K562 (cell line): Measurements from ENCODE around the gene NFKBIB. TPM values are rescaled to one million over a fixed set of nuclear protein-coding genes. Genes with fewer than 3 reads are reported as not detected.
A peak's percentile ranks its signal among the peaks of the same experiment; 100 is the strongest.

ENCODE experiments used
- CHD1 ChIP-seq: fragments of 200-600 bp; sonication (generic); IDR thresholded peaks from one replicate; pipeline ENCODE4 v1.6.1; 2012; ENCODE audit warnings: mild to moderate bottlenecking, moderate library complexity, low read length, inconsistent platforms
- EHMT2 ChIP-seq: fragments of 450-650 bp; IDR thresholded peaks from 2 replicates; pipeline ENCODE4 v1.6.1; 2018; ENCODE audit warnings: antibody characterized with exemption
- GABPB2 ChIP-seq: fragments of 250-450 bp; sonication (Bioruptor Pico); conservative IDR thresholded peaks from 2 replicates; pipeline ENCODE4 v1.5.1; 2021; ENCODE audit warnings: mild to moderate bottlenecking
- HMG20B ChIP-seq: fragments of 250-450 bp; sonication (Bioruptor Pico); IDR thresholded peaks from 2 replicates; pipeline ENCODE4 v1.5.0; 2021; ENCODE audit warnings: mild to moderate bottlenecking
- KLF16 ChIP-seq: IDR thresholded peaks from 2 replicates; pipeline ENCODE4 v1.6.1; 2016; ENCODE audit warnings: antibody characterized with exemption
- NR4A1 ChIP-seq, 2 experiments: fragments of 250-450 bp in 1 of 2; fragments of 450-650 bp in 1 of 2; sonication (Bioruptor Pico) in 1 of 2; IDR thresholded peaks; 2 replicates each; pipeline versions ENCODE4 v1.4.0 to v1.6.1; 2016 to 2020; ENCODE audit warnings: mild to moderate bottlenecking in 2 of 2, missing compliant biosample characterization in 1 of 2, missing genetic modification characterization in 1 of 2, moderate library complexity in 1 of 2
- PTTG1 ChIP-seq: fragments of 450-650 bp; IDR thresholded peaks from 2 replicates; pipeline ENCODE4 v1.6.1; 2016; ENCODE audit warnings: low read depth, mild to moderate bottlenecking, missing genetic modification characterization, missing compliant biosample characterization
- RCOR1 ChIP-seq, 2 experiments: IDR thresholded peaks; 2 replicates each; pipeline ENCODE4 v1.6.1; 2012; ENCODE audit warnings: low read depth in 2 of 2, low read length in 2 of 2, borderline replicate concordance in 1 of 2, improper control_type of control experiment in 1 of 2
- RFX7 ChIP-seq: fragments of 250-450 bp; sonication (Bioruptor Pico); IDR thresholded peaks from 2 replicates; pipeline ENCODE4 v1.5.1; 2021; ENCODE audit warnings: mild to moderate bottlenecking
- SMARCE1 ChIP-seq: fragments of 450-650 bp; IDR thresholded peaks from 2 replicates; pipeline ENCODE4 v1.7.1; 2016; ENCODE audit warnings: mild to moderate bottlenecking
- ZEB2 ChIP-seq: fragments of 450-650 bp; IDR thresholded peaks from 2 replicates; pipeline ENCODE4 v1.6.1; 2016
- ZNF316 ChIP-seq: fragments of 450-650 bp; IDR thresholded peaks from 2 replicates; pipeline ENCODE4 v1.6.1; 2016
- ZNF324 ChIP-seq: fragments of 250-450 bp; sonication (Bioruptor Pico); IDR thresholded peaks from 2 replicates; pipeline ENCODE4 v1.4.0; 2020; ENCODE audit warnings: mild to moderate bottlenecking
- polyA plus RNA-seq, 8 experiments: library from polyadenylated mRNA; depleted of rRNA in 4 of 8; stranded (reverse) in 5 of 8; unstranded in 3 of 8; fragments of >200 nt; fragmentation: Nextera tagmentation in 2 of 8; fragmentation: Illumina TruSeq in 1 of 8; extraction: Ambion mirVana in 2 of 8; extraction: Trizol in 1 of 8; gene quantifications; 2 replicates each; pipeline versions ENCODE4 v1.2.1 to v1.2.3, GENCODE V29; 2011 to 2014; ENCODE audit warnings: inconsistent platforms in 1 of 8, missing spikeins in 1 of 8
- total RNA-seq, 7 experiments: library from RNA; depleted of rRNA in 6 of 7; stranded (reverse); fragments of >200 nt in 6 of 7; fragmentation: Illumina TruSeq in 2 of 7; extraction: Trizol in 2 of 7; gene quantifications; 2 replicates each; pipeline versions ENCODE4 v1.2.1 to v1.2.3, GENCODE V29; 2011 to 2021; ENCODE audit warnings: low replicate concordance in 1 of 7
- TF ChIP-seq, protein P1 (sequence below), 3 experiments: fragments of 200-800 bp in 1 of 3; sonication (Bioruptor generic) in 1 of 3; sonication (generic) in 1 of 3; formaldehyde crosslinking in 1 of 3; IDR thresholded peaks; 2 replicates each; pipeline versions ENCODE4 v1.6.1 to v1.8.0; 2016 to 2022; ENCODE audit warnings: mild to moderate bottlenecking in 2 of 3, missing compliant biosample characterization in 2 of 3, missing genetic modification characterization in 2 of 3, missing genetic modification reagents in 1 of 3
- TF ChIP-seq, protein P2 (sequence below): fragments of 250-450 bp; sonication (Bioruptor Pico); IDR thresholded peaks from 2 replicates; pipeline ENCODE4 v1.5.0; 2021; ENCODE audit warnings: mild to moderate bottlenecking, moderate library complexity
- TF ChIP-seq, protein P3 (sequence below): fragments of 450-650 bp; formaldehyde crosslinking; IDR thresholded peaks from 2 replicates; pipeline ENCODE4 v1.4.0; 2020; ENCODE audit warnings: mild to moderate bottlenecking
- TF ChIP-seq, protein P4 (sequence below): IDR thresholded peaks from 2 replicates; pipeline ENCODE4 v1.6.1; 2011; ENCODE audit warnings: borderline replicate concordance, low read depth, mild to moderate bottlenecking, moderate library complexity, low read length; ENCODE audit not compliant: insufficient read depth, poor library complexity, severe bottlenecking

Gene NFKBIB
- total and polyA plus RNA-seq, 9 of the 15 experiments (the other 6 are each of a cell fraction or from before 2014, with no cell fraction given) = 1.5 to 44.9 (median 10.4) TPM

DNA sequence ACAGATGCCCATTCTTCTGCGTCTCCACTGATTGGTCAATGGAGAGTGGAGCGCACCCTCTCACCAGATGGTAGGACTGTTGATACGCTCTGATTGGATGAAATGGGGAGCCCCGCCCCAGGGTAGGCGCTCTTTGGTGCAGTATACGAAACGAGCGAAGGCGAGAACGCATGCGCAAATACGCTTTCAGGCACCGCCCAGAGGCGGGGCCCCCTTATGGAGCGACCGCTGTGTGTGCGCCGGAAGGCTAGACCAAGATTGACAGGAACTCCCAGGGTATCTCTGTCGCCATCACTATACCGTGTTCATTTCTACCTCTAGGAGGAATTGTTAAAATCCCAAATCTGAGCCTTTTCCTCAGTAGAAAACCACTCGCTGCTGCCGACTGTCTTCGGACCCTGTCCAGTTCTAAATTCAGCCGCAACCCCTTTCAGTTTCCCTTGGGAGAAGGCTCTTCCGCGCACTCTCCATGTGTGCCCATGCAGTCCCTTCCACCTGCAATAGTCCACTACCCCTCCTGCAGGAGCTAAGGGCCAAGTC is 49.3 kb upstream of the NFKBIB start (continued):
- TF ChIP-seq, protein P1, sequence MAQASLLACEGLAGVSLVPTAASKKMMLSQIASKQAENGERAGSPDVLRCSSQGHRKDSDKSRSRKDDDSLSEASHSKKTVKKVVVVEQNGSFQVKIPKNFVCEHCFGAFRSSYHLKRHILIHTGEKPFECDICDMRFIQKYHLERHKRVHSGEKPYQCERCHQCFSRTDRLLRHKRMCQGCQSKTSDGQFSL (CRISPR knock-in tag; IDR thresholded peaks at IDR 0.05) = no peak
- TF ChIP-seq, protein P1 (tag; IDR thresholded peaks at IDR 0.05) = no peak
- TF ChIP-seq GABPB2 (CRISPR knock-in tag) (no peak), ZEB2 (no peak; the same call in 1 of the 2 replicates), RFX7 (CRISPR knock-in tag) (no peak), HMG20B (CRISPR knock-in tag) (no peak), CHD1 (no peak), ZNF324 (CRISPR knock-in tag) (0 out of 2 replicates have a peak, but pooled peaks have one; percentile 17), EHMT2 (no peak), PTTG1 (tag) (no peak), NR4A1 (CRISPR knock-in tag; IDR thresholded peaks at IDR 0.05) (no peak), NR4A1 (tag; IDR thresholded peaks at IDR 0.05) (no peak), SMARCE1 (no peak), RCOR1 (IDR thresholded peaks at IDR 0.05; ENCODE audit: borderline replicate concordance in 1 of 2, low read depth in 2 of 2, low read length in 2 of 2) (no peak; a peak in 1 of 4 replicates), KLF16 (no peak), ZNF316 (no peak)
- TF ChIP-seq, protein P2, sequence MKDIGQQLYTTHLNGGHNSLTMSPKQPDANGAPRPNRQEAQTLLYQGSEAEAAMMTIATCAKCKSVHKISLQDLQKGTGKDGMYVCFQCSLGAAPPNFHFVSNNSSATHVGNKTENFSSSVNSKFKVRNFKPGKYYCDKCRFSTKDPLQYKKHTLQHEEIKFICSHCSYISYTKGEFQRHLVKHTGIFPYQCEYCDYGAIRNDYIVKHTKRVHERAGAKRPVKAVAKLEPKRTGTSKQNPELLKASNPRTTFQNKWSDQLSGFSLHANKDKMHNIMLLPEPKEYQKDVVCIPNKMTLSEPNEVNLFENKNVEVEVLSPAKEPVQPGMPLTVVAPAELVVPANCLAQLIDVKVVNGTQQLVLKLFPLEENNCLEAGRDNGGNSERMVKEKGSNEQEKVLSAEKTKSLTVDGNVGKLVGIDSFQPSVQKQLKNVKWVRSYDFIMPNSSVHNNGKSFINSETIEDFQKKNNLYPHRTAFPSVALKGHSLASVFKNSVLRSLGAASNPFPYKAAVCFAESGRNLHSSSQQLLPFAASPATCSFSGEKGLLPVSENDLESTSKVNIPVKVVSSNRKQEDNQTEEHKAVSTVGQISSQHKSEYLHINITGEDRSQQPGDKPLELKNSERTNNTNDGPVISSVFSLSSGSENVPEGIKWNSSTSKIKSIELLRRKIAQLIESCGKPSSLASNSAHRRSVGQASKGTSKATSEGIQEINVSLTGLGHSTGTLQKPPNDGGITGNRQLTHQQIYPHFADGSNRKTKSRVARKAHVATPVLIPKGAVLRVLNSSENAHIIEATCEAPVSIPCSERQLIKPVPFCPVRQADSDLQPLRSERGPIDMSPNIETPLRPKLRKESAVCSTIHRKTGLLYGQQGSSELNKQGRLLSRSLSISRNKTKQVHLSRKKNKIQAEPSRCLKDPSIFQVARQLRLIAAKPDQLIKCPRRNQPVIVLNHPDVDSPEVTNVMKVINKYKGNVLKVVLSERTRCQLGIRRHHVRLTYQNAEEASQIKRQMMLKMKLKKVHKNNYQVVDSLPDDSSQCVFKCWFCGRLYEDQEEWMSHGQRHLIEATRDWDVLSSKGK (CRISPR knock-in tag) = no peak
- TF ChIP-seq, protein P3, sequence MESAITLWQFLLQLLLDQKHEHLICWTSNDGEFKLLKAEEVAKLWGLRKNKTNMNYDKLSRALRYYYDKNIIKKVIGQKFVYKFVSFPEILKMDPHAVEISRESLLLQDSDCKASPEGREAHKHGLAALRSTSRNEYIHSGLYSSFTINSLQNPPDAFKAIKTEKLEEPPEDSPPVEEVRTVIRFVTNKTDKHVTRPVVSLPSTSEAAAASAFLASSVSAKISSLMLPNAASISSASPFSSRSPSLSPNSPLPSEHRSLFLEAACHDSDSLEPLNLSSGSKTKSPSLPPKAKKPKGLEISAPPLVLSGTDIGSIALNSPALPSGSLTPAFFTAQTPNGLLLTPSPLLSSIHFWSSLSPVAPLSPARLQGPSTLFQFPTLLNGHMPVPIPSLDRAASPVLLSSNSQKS (CRISPR knock-in tag) = no peak
- TF ChIP-seq, protein P4, sequence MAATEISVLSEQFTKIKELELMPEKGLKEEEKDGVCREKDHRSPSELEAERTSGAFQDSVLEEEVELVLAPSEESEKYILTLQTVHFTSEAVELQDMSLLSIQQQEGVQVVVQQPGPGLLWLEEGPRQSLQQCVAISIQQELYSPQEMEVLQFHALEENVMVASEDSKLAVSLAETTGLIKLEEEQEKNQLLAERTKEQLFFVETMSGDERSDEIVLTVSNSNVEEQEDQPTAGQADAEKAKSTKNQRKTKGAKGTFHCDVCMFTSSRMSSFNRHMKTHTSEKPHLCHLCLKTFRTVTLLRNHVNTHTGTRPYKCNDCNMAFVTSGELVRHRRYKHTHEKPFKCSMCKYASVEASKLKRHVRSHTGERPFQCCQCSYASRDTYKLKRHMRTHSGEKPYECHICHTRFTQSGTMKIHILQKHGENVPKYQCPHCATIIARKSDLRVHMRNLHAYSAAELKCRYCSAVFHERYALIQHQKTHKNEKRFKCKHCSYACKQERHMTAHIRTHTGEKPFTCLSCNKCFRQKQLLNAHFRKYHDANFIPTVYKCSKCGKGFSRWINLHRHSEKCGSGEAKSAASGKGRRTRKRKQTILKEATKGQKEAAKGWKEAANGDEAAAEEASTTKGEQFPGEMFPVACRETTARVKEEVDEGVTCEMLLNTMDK = no peak
